IPS DF 4.7 (cell line): Measurements from ENCODE around the gene CADPS2.

Source experiments
- DNase-seq: peaks from one replicate; pipeline ENCODE4 v3.0.0-alpha.2; 2013; ENCODE audit warnings: low spot score; ENCODE audit errors: extremely low read depth

CADPS2 gene

GRCh38 chr7:122314284-122314683, 572.0 kb downstream of the CADPS2 start:
- no peak for DNase-seq

GRCh38 chr7:122312789-122313188, 573.5 kb downstream of the CADPS2 start:
- DNase-seq: no peak

GRCh38 chr7:122311734-122312450, 574.4 kb downstream of the CADPS2 start:
- DNase-seq: no peak

GRCh38 chr7:122311050-122311700, 575.1 kb downstream of the CADPS2 start:
- no peak for DNase-seq

GRCh38 chr7:122310119-122311021, 575.9 kb downstream of the CADPS2 start:
- DNase-seq: no peak

GRCh38 chr7:122309421-122309820, 576.8 kb downstream of the CADPS2 start:
- DNase-seq: no peak

- DNase-seq: no peak
Measured at GRCh38 chr7:122307228-122307621, 579.0 kb downstream of the CADPS2 start.

GRCh38 chr7:122306320-122307227, 579.7 kb downstream of the CADPS2 start:
- no peak for DNase-seq

GRCh38 chr7:122305475-122306319, 580.6 kb downstream of the CADPS2 start:
- DNase-seq: no peak

GRCh38 chr7:122304996-122305421, 581.3 kb downstream of the CADPS2 start:
- no peak for DNase-seq

GRCh38 chr7:122304319-122304975, 581.8 kb downstream of the CADPS2 start, which contains the start of gene FEZF1:
Gene FEZF1 (minus strand): TSS chr7:122304750. CDS start chr7:122304437, 313 bp downstream.
- no peak for DNase-seq

- no peak for DNase-seq
Measured at GRCh38 chr7:122303531-122304318, 582.5 kb downstream of the CADPS2 start.

- no peak for DNase-seq
Measured at GRCh38 chr7:122302761-122303530, 583.3 kb downstream of the CADPS2 start.

GRCh38 chr7:122301858-122302760, 584.2 kb downstream of the CADPS2 start:
- DNase-seq: no peak

GRCh38 chr7:122300956-122301833, 585.1 kb downstream of the CADPS2 start:
- no peak for DNase-seq
